NCI-H526 treated with DMSO at 0.1 percent for 48 hours (cell line): ENCODE results near the gene GBA2.

Experiments used
- DNase-seq: peaks from one replicate; lab custom pipeline; 2025; lab: John Stamatoyannopoulos, UW

The GBA2 gene

DNA sequence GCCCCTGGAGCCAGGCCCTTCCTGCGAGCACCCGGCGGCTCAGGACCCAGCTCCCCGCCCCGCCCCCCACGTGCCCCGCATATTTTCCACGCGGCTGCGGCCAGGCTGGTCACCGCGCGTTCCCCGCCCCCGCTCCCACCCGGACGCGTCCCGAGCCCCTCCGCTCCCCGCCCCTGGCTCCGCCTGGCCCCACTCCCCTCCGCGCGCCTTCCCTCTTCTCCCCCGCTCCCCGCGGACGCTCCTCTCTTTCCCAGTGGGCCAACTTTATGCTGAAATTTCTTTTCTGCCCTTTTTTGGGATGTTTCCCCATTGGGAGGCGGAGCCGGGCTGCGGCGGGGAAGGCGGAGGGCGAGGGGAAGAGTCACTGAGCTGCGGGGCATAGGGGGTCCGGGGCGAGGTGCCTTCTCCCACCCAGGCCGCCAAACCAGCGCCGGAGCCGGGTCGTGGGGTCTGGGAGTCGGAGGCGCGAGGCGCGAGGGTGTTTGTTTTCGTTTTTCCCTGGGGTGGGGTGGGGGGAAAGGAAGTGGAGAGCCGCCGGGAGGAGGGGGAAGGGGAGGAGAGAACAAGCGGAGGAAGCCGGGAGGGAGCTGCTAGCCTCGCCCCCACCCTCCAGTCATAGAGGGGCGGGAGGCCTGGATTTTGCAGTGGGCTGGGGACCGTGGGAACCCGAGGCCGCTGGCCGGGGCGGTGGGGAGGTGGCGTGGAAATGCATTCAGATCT, 58.3 kb downstream of the GBA2 start:
- DNase-seq, result no peak

DNA sequence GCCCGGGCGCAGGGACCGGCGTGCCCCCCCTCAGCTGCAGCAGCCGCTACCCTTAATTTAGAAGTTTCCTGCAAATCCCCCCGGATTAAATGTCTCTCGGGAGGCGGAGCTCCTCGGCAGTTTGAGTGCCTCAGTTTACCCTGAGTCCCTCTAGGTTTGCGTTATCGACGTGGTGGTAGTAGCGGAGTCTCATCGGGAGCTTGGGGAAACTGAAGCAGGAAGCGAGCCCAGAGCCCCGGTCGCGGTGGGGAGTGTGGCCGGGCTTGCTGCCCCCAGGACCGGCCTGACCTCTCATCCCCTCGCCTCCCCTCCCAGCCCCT, 58.8 kb downstream of the GBA2 start:
- no peak for DNase-seq

DNA sequence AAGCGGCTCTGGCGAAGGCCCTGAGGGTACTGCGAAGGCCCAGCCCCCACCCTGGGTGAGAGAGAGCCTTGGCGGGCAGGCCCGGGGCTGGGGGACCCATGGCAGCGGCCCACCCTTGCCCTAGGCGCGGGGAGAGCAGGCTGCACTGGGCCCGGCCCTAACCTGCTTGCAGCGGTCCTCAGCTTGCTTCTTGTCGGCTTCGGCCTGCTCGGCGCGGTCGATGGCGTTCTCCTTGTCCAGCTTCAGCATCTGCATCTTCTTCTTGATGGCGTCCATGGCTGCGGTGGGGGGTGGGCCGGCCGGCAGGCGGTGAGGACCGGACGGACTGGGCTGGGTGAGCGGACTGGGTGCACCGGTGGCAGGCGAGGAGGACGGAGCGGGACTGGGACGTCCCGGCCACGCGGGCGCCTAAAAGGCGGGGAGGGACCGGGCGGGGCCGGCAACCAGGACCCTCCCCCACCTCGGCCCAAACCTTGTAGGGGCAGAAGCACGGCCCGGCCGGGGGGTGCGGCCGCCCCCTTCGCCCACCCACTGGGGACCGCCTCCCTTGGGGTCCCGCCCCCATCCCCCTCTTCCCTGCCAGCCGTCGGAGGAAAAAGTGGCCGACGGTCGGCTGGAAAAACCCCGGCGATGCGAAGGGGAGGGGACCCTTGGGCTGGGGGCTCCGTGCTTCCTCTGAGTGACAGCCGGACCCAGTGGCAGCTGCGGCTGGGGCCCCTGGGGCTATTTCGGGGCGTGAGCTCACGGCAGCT, 59.3 kb downstream of the GBA2 start, which contains the start of gene TPM2:
Gene TPM2, minus strand, starts transcription at position 384 of the 752 bp plus-strand sequence. Its CDS starts 108 bp downstream, at position 276.
- no peak for DNase-seq

DNA sequence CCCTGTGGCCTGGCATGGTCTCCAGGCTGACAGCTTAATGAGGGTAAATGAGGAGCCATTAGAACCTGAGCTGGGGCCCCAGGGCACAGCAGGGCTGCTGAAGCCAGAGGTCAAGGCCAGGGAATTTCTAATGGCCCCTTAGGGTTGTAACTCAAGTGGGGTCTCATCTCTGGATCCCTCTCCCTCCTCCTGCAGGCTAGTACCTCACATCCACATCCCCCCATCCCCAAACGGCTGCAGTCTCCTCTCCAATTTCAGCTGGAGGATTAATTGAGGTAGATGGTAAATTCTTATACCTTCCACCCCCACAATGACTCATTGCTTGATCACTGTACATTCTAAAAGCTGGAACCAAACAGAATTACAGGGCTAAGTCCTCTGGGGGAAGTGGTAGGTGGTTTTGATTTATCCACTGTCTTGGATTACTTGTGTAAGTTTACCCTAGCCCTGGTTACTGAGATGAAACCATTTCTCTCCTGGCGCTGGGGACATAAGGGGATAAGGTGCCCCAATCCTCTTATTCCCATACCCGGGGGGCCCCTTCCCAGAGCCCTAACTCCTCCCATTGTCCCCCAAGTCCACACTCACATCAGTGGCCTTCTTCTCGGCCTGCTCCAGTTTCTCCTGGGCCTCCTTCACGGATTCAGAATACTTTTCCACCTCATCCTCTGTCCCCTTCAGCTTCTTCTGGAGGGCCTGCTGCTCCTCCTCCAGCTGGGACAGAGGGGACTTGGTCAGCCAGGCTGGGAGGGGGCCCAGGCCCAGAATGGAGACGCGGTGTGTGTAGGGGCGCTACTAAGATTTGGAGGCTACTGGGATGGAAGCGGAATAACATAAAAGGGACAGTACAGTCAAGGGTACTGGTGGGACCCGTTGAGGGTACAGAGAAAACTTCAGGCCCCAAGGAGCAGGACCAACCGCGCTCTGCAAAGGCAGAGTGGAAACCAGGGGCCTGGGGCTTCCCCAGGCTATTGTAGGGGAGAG, 60.2 kb downstream of the GBA2 start:
- DNase-seq, result no peak

DNA sequence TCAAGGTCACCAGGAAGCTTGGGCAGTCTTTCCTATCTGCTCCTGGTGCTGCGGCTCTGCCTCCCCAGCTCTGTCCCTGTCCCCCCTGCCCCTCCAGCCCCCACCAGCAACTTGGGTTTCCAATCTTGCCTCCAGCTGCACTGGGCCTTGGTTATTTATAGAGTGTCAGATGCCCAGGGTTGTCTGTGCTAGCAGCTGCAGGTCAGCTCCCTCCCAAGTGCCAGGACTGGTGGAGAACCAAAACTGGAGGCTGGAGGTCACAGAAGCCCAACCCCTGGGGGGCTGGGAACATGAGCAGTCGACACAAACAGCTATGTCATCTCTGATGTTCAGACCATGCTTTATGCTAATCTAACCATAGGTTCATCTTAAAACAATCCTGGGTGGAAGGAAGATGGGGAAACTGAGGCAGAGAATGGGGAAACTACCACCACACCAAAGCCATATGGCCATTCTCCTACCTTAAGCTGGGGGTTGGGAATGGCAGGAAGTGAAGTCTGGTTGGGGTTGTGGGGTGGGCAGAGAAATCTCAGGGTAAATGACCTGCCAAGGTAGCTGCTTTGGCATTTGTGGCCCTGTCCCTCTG, 61.0 kb downstream of the GBA2 start:
- DNase-seq, result no peak

DNA sequence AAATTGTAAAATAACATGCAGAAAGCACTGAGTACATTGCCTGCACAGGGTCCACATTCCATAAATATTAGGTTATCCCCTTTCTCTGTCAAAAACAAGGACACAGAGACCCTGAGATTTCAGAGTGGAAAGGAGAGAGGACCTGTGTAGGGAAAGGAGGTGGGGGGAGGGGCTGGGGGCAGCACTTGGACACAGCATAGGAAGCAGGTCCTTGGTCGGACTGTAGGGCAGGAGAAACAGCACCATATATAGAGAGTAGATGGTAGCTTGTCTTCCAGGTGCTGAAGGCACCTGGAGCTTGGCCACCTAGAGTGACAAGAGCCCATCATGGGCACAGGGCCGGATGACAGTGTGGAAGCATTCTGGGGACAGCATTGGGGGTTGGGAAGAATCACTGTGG, 61.7 kb downstream of the GBA2 start:
- DNase-seq, result no peak
